Activated CD4-positive, alpha-beta memory T cell treated with anti-CD3 and anti-CD28 coated beads, Interleukin-2, amount 10 ng/mL, durations not matched to agents 7 days and 5 days (primary cell): ENCODE measurements around the gene QKI. TPM values are rescaled to one million over a fixed set of nuclear protein-coding genes. Genes with fewer than 3 reads are reported as not detected.
"Not testable (repeated sequence)": the region's sequence is repeated elsewhere in the genome, so short reads cannot be mapped to it uniquely, and the experiment has no call there.

Source experiments
- CTCF ChIA-PET: fragments of 350-600 bp; sonication (Branson Sonifier 250); formaldehyde crosslinking; loops from one replicate; lab custom pipeline; 2021; ENCODE audit warnings: antibody characterized with exemption, inconsistent platforms; lab: Charles Lee
- POLR2A ChIA-PET: fragments of 350-600 bp; sonication (Branson Sonifier 250); formaldehyde crosslinking; loops from one replicate; lab custom pipeline; 2021; ENCODE audit warnings: antibody characterized with exemption; lab: Charles Lee
- DNase-seq: peaks from one replicate; pipeline ENCODE4 v3.0.0-alpha.2; 2020
- H3K27ac Mint-ChIP-seq: one replicate; pipeline ENCODE4 v1.8.0; 2021; ENCODE audit warnings: mild to moderate bottlenecking, mixed read lengths
- H3K27me3 Mint-ChIP-seq: one replicate; pipeline ENCODE4 v1.8.0; 2021; ENCODE audit warnings: mixed read lengths
- H3K36me3 Mint-ChIP-seq: one replicate; pipeline ENCODE4 v1.8.0; 2021; ENCODE audit warnings: low read depth, mixed read lengths
- H3K4me1 Mint-ChIP-seq: one replicate; pipeline ENCODE4 v1.8.0; 2021; ENCODE audit warnings: mixed read lengths
- H3K4me3 Mint-ChIP-seq: one replicate; pipeline ENCODE4 v1.8.0; 2021; ENCODE audit warnings: mild to moderate bottlenecking, mixed read lengths
- H3K9me3 Mint-ChIP-seq: one replicate; pipeline ENCODE4 v1.8.0; 2021; ENCODE audit warnings: mixed read lengths
- total RNA-seq, 2 experiments: library from RNA; stranded (reverse); gene quantifications; one replicate each; pipeline ENCODE4 v1.2.3, GENCODE V29; 2021

The QKI gene
- total RNA-seq, 2 experiments from 2014 or later, result 67.6 to 74.6 TPM

GRCh38 chr6:163576114-163576513 is 161.6 kb downstream of the QKI start:
- no peak for DNase-seq
- Mint-ChIP-seq H3K27me3 (no peaks in the 10 kb centered on the region), H3K27ac (no peak overlapping the region), H3K36me3 (peaks cover 8% of the 10 kb centered on the region), H3K9me3 (no peaks in the 10 kb centered on the region), H3K4me3 (no peak overlapping the region), H3K4me1 (peaks cover 2% of the 10 kb centered on the region)
- CTCF ChIA-PET, result no interaction called here
- POLR2A ChIA-PET, result no interaction called here

- Mint-ChIP-seq H3K4me3 (no peak overlapping the region), H3K27me3 (no peaks in the 10 kb centered on the region), H3K36me3 (peaks cover 5% of the 10 kb centered on the region), H3K9me3 (no peaks in the 10 kb centered on the region), H3K4me1 (peaks cover 2% of the 10 kb centered on the region), H3K27ac (no peak overlapping the region)
- ChIA-PET POLR2A (no interaction called here), CTCF (no interaction called here)
- DNase-seq, result no peak
Observed at GRCh38 chr6:163577404-163577803, 162.9 kb downstream of the QKI start.

- Mint-ChIP-seq H3K4me1 (no peaks in the 10 kb centered on the region), H3K4me3 (no peak overlapping the region), H3K27ac (no peak overlapping the region), H3K9me3 (no peaks in the 10 kb centered on the region), H3K27me3 (no peaks in the 10 kb centered on the region), H3K36me3 (no peaks in the 10 kb centered on the region)
- no peak for DNase-seq
- POLR2A ChIA-PET, result no interaction called here
- CTCF ChIA-PET, result no interaction called here
Observed at GRCh38 chr6:163579111-163579879, 164.8 kb downstream of the QKI start.

GRCh38 chr6:163579880-163580295 is 165.4 kb downstream of the QKI start:
- no peak for DNase-seq
- Mint-ChIP-seq H3K4me3 (no peak overlapping the region), H3K4me1 (no peaks in the 10 kb centered on the region), H3K27ac (no peak overlapping the region), H3K9me3 (no peaks in the 10 kb centered on the region), H3K27me3 (no peaks in the 10 kb centered on the region), H3K36me3 (no peaks in the 10 kb centered on the region)
- ChIA-PET CTCF (no interaction called here), POLR2A (no interaction called here)

GRCh38 chr6:163580311-163581030 is 166.0 kb downstream of the QKI start:
- no peak overlapping the region for H3K4me3 Mint-ChIP-seq
- no peaks in the 10 kb centered on the region for H3K27me3 Mint-ChIP-seq
- ChIA-PET CTCF (no interaction called here), POLR2A (no interaction called here)
- H3K9me3 Mint-ChIP-seq, result no peaks in the 10 kb centered on the region
- no peaks in the 10 kb centered on the region for H3K36me3 Mint-ChIP-seq
- no peak for DNase-seq
- H3K27ac Mint-ChIP-seq, result no peak overlapping the region
- no peaks in the 10 kb centered on the region for H3K4me1 Mint-ChIP-seq

- ChIA-PET POLR2A (no interaction called here), CTCF (no interaction called here)
- H3K9me3 Mint-ChIP-seq, result no peaks in the 10 kb centered on the region
- no peak overlapping the region for H3K27ac Mint-ChIP-seq
- H3K4me3 Mint-ChIP-seq, result no peak overlapping the region
- H3K27me3 Mint-ChIP-seq, result no peaks in the 10 kb centered on the region
- peaks cover 1% of the 10 kb centered on the region for H3K4me1 Mint-ChIP-seq
- H3K36me3 Mint-ChIP-seq, result no peaks in the 10 kb centered on the region
- DNase-seq, result no peak
Observed at GRCh38 chr6:163583558-163583957, 169.0 kb downstream of the QKI start.

- no peak for DNase-seq
- Mint-ChIP-seq H3K4me3 (no peak overlapping the region), H3K4me1 (peaks cover 1% of the 10 kb centered on the region), H3K9me3 (peaks cover 3% of the 10 kb centered on the region), H3K36me3 (no peaks in the 10 kb centered on the region), H3K27ac (no peak overlapping the region), H3K27me3 (no peaks in the 10 kb centered on the region)
- ChIA-PET CTCF (no interaction called here), POLR2A (no interaction called here)
Observed at GRCh38 chr6:163585932-163586437, 171.5 kb downstream of the QKI start.

GRCh38 chr6:163586888-163587287 is 172.4 kb downstream of the QKI start:
- DNase-seq, result no peak
- no peaks in the 10 kb centered on the region for H3K27me3 Mint-ChIP-seq
- ChIA-PET CTCF (no interaction called here), POLR2A (interaction anchor here (0.9 kb wide), 1 partner anchor 21 kb away, joined by 3 read pairs; no protein-coding TSS in a partner anchor)
- peaks cover 7% of the 10 kb centered on the region for H3K9me3 Mint-ChIP-seq
- peaks cover 1% of the 10 kb centered on the region for H3K4me1 Mint-ChIP-seq
- H3K27ac Mint-ChIP-seq, result no peak overlapping the region
- H3K4me3 Mint-ChIP-seq, result no peak overlapping the region
- no peaks in the 10 kb centered on the region for H3K36me3 Mint-ChIP-seq

GRCh38 chr6:163588220-163588919 is 173.9 kb downstream of the QKI start:
- Mint-ChIP-seq H3K9me3 (peaks cover 19% of the 10 kb centered on the region), H3K27ac (no peak overlapping the region), H3K4me1 (peaks cover 1% of the 10 kb centered on the region), H3K36me3 (no peaks in the 10 kb centered on the region), H3K4me3 (no peak overlapping the region), H3K27me3 (no peaks in the 10 kb centered on the region)
- no peak for DNase-seq
- ChIA-PET CTCF (interaction anchor here (0.5 kb wide), 1 partner anchor 15 kb away, joined by 3 read pairs; no protein-coding TSS in a partner anchor), POLR2A (no interaction called here)

GRCh38 chr6:163589387-163589786 is 174.9 kb downstream of the QKI start:
- peaks cover 20% of the 10 kb centered on the region for H3K9me3 Mint-ChIP-seq
- H3K27me3 Mint-ChIP-seq, result no peaks in the 10 kb centered on the region
- no peak for DNase-seq
- no peak overlapping the region for H3K27ac Mint-ChIP-seq
- H3K36me3 Mint-ChIP-seq, result no peaks in the 10 kb centered on the region
- H3K4me1 Mint-ChIP-seq, result peaks cover 1% of the 10 kb centered on the region
- ChIA-PET POLR2A (no interaction called here), CTCF (no interaction called here)
- H3K4me3 Mint-ChIP-seq, result no peak overlapping the region

- CTCF ChIA-PET, DNase-seq, POLR2A ChIA-PET, H3K4me1 Mint-ChIP-seq, H3K36me3 Mint-ChIP-seq, H3K4me3 Mint-ChIP-seq, H3K27me3 Mint-ChIP-seq, H3K27ac Mint-ChIP-seq: not testable (repeated sequence)
- H3K9me3 Mint-ChIP-seq, result peaks cover 20% of the 10 kb centered on the region
Observed at GRCh38 chr6:163590132-163590531, 175.6 kb downstream of the QKI start.

GRCh38 chr6:163592872-163593271 is 178.4 kb downstream of the QKI start:
- CTCF ChIA-PET, result no interaction called here
- Mint-ChIP-seq H3K27ac (no peak overlapping the region), H3K9me3 (peaks cover 20% of the 10 kb centered on the region), H3K36me3 (no peaks in the 10 kb centered on the region), H3K4me1 (no peaks in the 10 kb centered on the region), H3K27me3 (peaks cover 2% of the 10 kb centered on the region), H3K4me3 (no peak overlapping the region)
- DNase-seq, result no peak
- POLR2A ChIA-PET, result no interaction called here

- Mint-ChIP-seq H3K4me3 (no peak overlapping the region), H3K9me3 (peaks cover 15% of the 10 kb centered on the region), H3K27ac (no peak overlapping the region), H3K36me3 (no peaks in the 10 kb centered on the region), H3K27me3 (peaks cover 2% of the 10 kb centered on the region), H3K4me1 (no peaks in the 10 kb centered on the region)
- no peak for DNase-seq
- POLR2A ChIA-PET, result no interaction called here
- CTCF ChIA-PET, result no interaction called here
Observed at GRCh38 chr6:163596174-163596573, 181.7 kb downstream of the QKI start.
